Erythroblast (primary cell): ENCODE results near the gene CSNK2A1.

Experiments used
- GATA1 ChIP-seq: IDR thresholded peaks from 2 replicates; pipeline ENCODE4 v1.6.1; 2011; ENCODE audit warnings: low read depth, mild to moderate bottlenecking, control low read depth, low read length, moderate library complexity
- POLR2A ChIP-seq: IDR thresholded peaks from 2 replicates; pipeline ENCODE4 v1.6.1; 2011; ENCODE audit warnings: mild to moderate bottlenecking, low read length

- TF ChIP-seq POLR2A: no peak
- TF ChIP-seq GATA1: no peak
Measured at GRCh38 chr20:475463-476357, 67.9 kb downstream of the CSNK2A1 start.
